Activated effector memory CD4-positive, alpha-beta T cell treated with anti-CD3 and anti-CD28 coated beads, Interleukin-2, amount 50 U/mL, for 16 hours (primary cell): Measurements from ENCODE around the gene CASP3.

Experiments
- DNase-seq: peaks from one replicate; pipeline ENCODE4 v3.0.0-alpha.2; 2020

CASP3 gene

GRCh38 chr4:184649026-184649970, at the start of gene CASP3, which contains the start of gene PRIMPOL:
TSS of gene CASP3 (minus strand) at chr4:184649447. CDS start at chr4:184638453, 10,994 bp downstream.
TSS of gene PRIMPOL (plus strand) at chr4:184649738. CDS start at chr4:184657141, 7,403 bp downstream.
- peak; percentile 98 for DNase-seq

- DNase-seq: no peak
Measured at GRCh38 chr4:184697956-184698355, 48.7 kb upstream of the CASP3 start.

GRCh38 chr4:184695178-184695896, 46.1 kb upstream of the CASP3 start:
- DNase-seq: no peak

GRCh38 chr4:184694412-184694956, 45.2 kb upstream of the CASP3 start:
- DNase-seq: no peak

- DNase-seq: no peak
Measured at GRCh38 chr4:184693056-184693455, 43.8 kb upstream of the CASP3 start.

- DNase-seq: no peak
Measured at GRCh38 chr4:184689681-184690080, 40.4 kb upstream of the CASP3 start.

GRCh38 chr4:184688447-184688846, 39.2 kb upstream of the CASP3 start:
- DNase-seq: no peak

GRCh38 chr4:184688005-184688404, 38.8 kb upstream of the CASP3 start:
- DNase-seq: no peak

GRCh38 chr4:184684491-184685189, 35.4 kb upstream of the CASP3 start:
- no peak for DNase-seq

- DNase-seq: no peak
Measured at GRCh38 chr4:184681916-184682315, 32.7 kb upstream of the CASP3 start.

GRCh38 chr4:184680698-184681097, 31.5 kb upstream of the CASP3 start:
- DNase-seq: no peak

GRCh38 chr4:184675821-184676492, 26.7 kb upstream of the CASP3 start:
- DNase-seq: no peak

- DNase-seq: no peak
Measured at GRCh38 chr4:184675018-184675417, 25.8 kb upstream of the CASP3 start.

- no peak for DNase-seq
Measured at GRCh38 chr4:184674011-184674410, 24.8 kb upstream of the CASP3 start.

GRCh38 chr4:184672741-184673140, 23.5 kb upstream of the CASP3 start:
- no peak for DNase-seq

- DNase-seq: no peak
Measured at GRCh38 chr4:184671101-184671500, 21.9 kb upstream of the CASP3 start.

GRCh38 chr4:184669251-184669650, 20.0 kb upstream of the CASP3 start:
- no peak for DNase-seq

- DNase-seq: no peak
Measured at GRCh38 chr4:184668511-184669114, 19.4 kb upstream of the CASP3 start.

GRCh38 chr4:184668096-184668495, 18.8 kb upstream of the CASP3 start:
- no peak for DNase-seq

- no peak for DNase-seq
Measured at GRCh38 chr4:184666670-184667069, 17.4 kb upstream of the CASP3 start.

GRCh38 chr4:184664445-184665210, 15.4 kb upstream of the CASP3 start:
- no peak for DNase-seq
